SK-N-SH (cell line): ENCODE data around the gene ARHGAP26. TPM values are rescaled to one million over a fixed set of nuclear protein-coding genes. Genes with fewer than 3 reads are reported as not detected.

Experiments
- CTCF ChIA-PET: fragments of 300-600, 350-600 bp; formaldehyde crosslinking; extraction: SDS; loops from one replicate; lab custom pipeline; 2021; lab: Yijun Ruan, JAX
- POLR2A ChIA-PET: fragments of 350-600 bp; sonication (Branson Sonifier 250); formaldehyde crosslinking; extraction: SDS; loops from one replicate; lab custom pipeline; 2020; ENCODE audit warnings: antibody characterized with exemption, inconsistent platforms; lab: Yijun Ruan, JAX
- DNase-seq: peaks from one replicate; pipeline ENCODE4 v3.0.0; 2012
- H2AFZ ChIP-seq: fragments of 200-600 bp; sonication (generic); 2 replicates; pipeline ENCODE4 v1.8.1; 2016; ENCODE audit warnings: antibody characterized with exemption, mild to moderate bottlenecking, low read depth
- H3F3A ChIP-seq: fragments of 200-600 bp; sonication (generic); replicated peaks from 2 replicates; pipeline ENCODE3; 2016; ENCODE audit warnings: antibody characterized with exemption, mild to moderate bottlenecking; ENCODE audit not compliant: insufficient read depth
- H3K27ac ChIP-seq, 2 experiments: fragments of 200-500 bp in 1 of 2; fragments of 200-600 bp in 1 of 2; sonication (Bioruptor generic) in 1 of 2; sonication (generic), shearing (Covaris generic) in 1 of 2; 2 replicates each; pipeline versions ENCODE4 v1.5.1 to v1.6.1; 2014 to 2016; ENCODE audit warnings: low read depth in 2 of 2, inconsistent platforms in 1 of 2, low read length in 1 of 2, mild to moderate bottlenecking in 1 of 2, mixed read lengths in 1 of 2
- H3K27me3 ChIP-seq: fragments of 200-600 bp; sonication (generic), shearing (Covaris generic); 2 replicates; pipeline ENCODE4 v1.6.1; 2016; ENCODE audit warnings: mixed run types; ENCODE audit not compliant: insufficient read depth
- H3K36me3 ChIP-seq, 2 experiments: fragments of 200-500 bp in 1 of 2; fragments of 200-600 bp in 1 of 2; sonication (Bioruptor generic) in 1 of 2; sonication (generic) in 1 of 2; replicated peaks in 1 of 2; 2 replicates each; pipeline versions ENCODE3 to v1.5.1; 2014 to 2016; ENCODE audit warnings: low read length in 1 of 2, mild to moderate bottlenecking in 1 of 2; ENCODE audit not compliant: insufficient read depth in 2 of 2, control insufficient read depth in 1 of 2
- H3K4me1 ChIP-seq, 2 experiments: fragments of 200-500 bp in 1 of 2; fragments of 200-600 bp in 1 of 2; sonication (Bioruptor generic) in 1 of 2; sonication (generic), shearing (Covaris generic) in 1 of 2; 2 replicates each; pipeline versions ENCODE4 v1.5.1 to v1.6.1; 2014 to 2016; ENCODE audit warnings: low read depth in 1 of 2, low read length in 1 of 2, mixed run types in 1 of 2; ENCODE audit not compliant: insufficient read depth in 2 of 2, control insufficient read depth in 1 of 2
- H3K4me2 ChIP-seq: fragments of 200-600 bp; sonication (generic), shearing (Covaris generic); 2 replicates; pipeline ENCODE4 v1.6.1; 2017; ENCODE audit warnings: mixed run types
- H3K4me3 ChIP-seq, 2 experiments: fragments of 200-500 bp in 1 of 2; fragments of 200-600 bp in 1 of 2; sonication (Bioruptor generic) in 1 of 2; sonication (generic), shearing (Covaris generic) in 1 of 2; 2 replicates each; pipeline versions ENCODE4 v1.5.1 to v1.8.1; 2014 to 2016; ENCODE audit warnings: low read depth in 2 of 2, inconsistent platforms in 1 of 2, low read length in 1 of 2, mild to moderate bottlenecking in 1 of 2, mixed read lengths in 1 of 2, moderate library complexity in 1 of 2
- H3K79me2 ChIP-seq: fragments of 200-600 bp; sonication (generic); 2 replicates; pipeline ENCODE4 v1.8.1; 2017; ENCODE audit warnings: mild to moderate bottlenecking; ENCODE audit not compliant: insufficient read depth
- H3K9ac ChIP-seq: fragments of 200-600 bp; sonication (generic); 2 replicates; pipeline ENCODE4 v1.6.1; 2017; ENCODE audit warnings: mixed run types
- H3K9me2 ChIP-seq: fragments of 200-600 bp; sonication (generic); 2 replicates; pipeline ENCODE4 v1.6.1; 2017; ENCODE audit warnings: mixed run types
- H3K9me3 ChIP-seq: fragments of 200-600 bp; sonication (generic); 2 replicates; pipeline ENCODE4 v1.6.1; 2017; ENCODE audit warnings: mixed run types, mild to moderate bottlenecking, moderate library complexity
- H4K20me1 ChIP-seq: fragments of 200-600 bp; sonication (generic); 2 replicates; pipeline ENCODE4 v1.6.1; 2017; ENCODE audit warnings: mild to moderate bottlenecking, mixed run types; ENCODE audit not compliant: insufficient read depth
- CHD2 ChIP-seq: fragments of 150-350 bp; IDR thresholded peaks from 2 replicates; pipeline ENCODE4 v1.6.1; 2018; ENCODE audit warnings: low read length; ENCODE audit not compliant: partially characterized antibody
- ELF1 ChIP-seq: IDR thresholded peaks from 2 replicates; pipeline ENCODE4 v1.4.0; 2012
- EZH2phosphoT487 ChIP-seq: fragments of 200-600 bp; sonication (generic); IDR thresholded peaks from 2 replicates; pipeline ENCODE4 v1.6.1; 2017; ENCODE audit warnings: low read depth, mixed run types, mild to moderate bottlenecking, antibody characterized with exemption, moderate library complexity, borderline replicate concordance
- FOSL2 ChIP-seq: IDR thresholded peaks from 2 replicates; pipeline ENCODE4 v1.4.0; 2012; ENCODE audit warnings: low read depth, mild to moderate bottlenecking, moderate library complexity, borderline replicate concordance
- GABPA ChIP-seq: IDR thresholded peaks from 2 replicates; pipeline ENCODE4 v1.4.0; 2012; ENCODE audit warnings: low read depth, mild to moderate bottlenecking
- GATA2 ChIP-seq: sonication (generic); formaldehyde crosslinking; IDR thresholded peaks from 2 replicates; pipeline ENCODE4 v1.5.0; 2020; ENCODE audit warnings: mild to moderate bottlenecking, missing genetic modification reagents
- JUND ChIP-seq: IDR thresholded peaks from 2 replicates; pipeline ENCODE4 v1.4.0; 2012
- MEF2A ChIP-seq: IDR thresholded peaks from 2 replicates; pipeline ENCODE4 v1.4.0; 2012; ENCODE audit warnings: low read depth, borderline replicate concordance
- POLR2AphosphoS5 ChIP-seq: IDR thresholded peaks from 2 replicates; pipeline ENCODE4 v1.6.1; 2012; ENCODE audit warnings: low read depth, low read length
- RCOR1 ChIP-seq: fragments of 150-350 bp; IDR thresholded peaks from 2 replicates; pipeline ENCODE4 v1.6.1; 2017; ENCODE audit warnings: antibody characterized with exemption, low read length
- REST ChIP-seq: IDR thresholded peaks from 2 replicates; pipeline ENCODE4 v1.6.1; 2012; ENCODE audit warnings: mild to moderate bottlenecking, low read depth, low read length, moderate library complexity
- RFX5 ChIP-seq: IDR thresholded peaks from 2 replicates; pipeline ENCODE4 v1.6.1; 2012; ENCODE audit warnings: mild to moderate bottlenecking, improper control_type of control experiment, low read length
- RXRA ChIP-seq: IDR thresholded peaks from 2 replicates; pipeline ENCODE4 v1.4.0; 2012; ENCODE audit warnings: low read depth, mild to moderate bottlenecking, borderline replicate concordance
- SIN3A ChIP-seq: IDR thresholded peaks from 2 replicates; pipeline ENCODE4 v1.6.1; 2012; ENCODE audit warnings: low read depth, mild to moderate bottlenecking, low read length, moderate library complexity, borderline replicate concordance
- TAF1 ChIP-seq: IDR thresholded peaks from 2 replicates; pipeline ENCODE4 v1.6.1; 2012; ENCODE audit warnings: low read depth, mild to moderate bottlenecking, low read length, moderate library complexity, borderline replicate concordance
- TCF12 ChIP-seq: IDR thresholded peaks from 2 replicates; pipeline ENCODE4 v1.4.0; 2012
- USF1 ChIP-seq: IDR thresholded peaks from 2 replicates; pipeline ENCODE4 v1.4.0; 2012; ENCODE audit warnings: low read depth, borderline replicate concordance
- YY1 ChIP-seq: IDR thresholded peaks from 2 replicates; pipeline ENCODE4 v1.4.0; 2012; ENCODE audit warnings: low read depth, mild to moderate bottlenecking
- WGBS: methylation state at CpG from one replicate; pipeline ENCODE4 v1.1.6; 2017; ENCODE audit warnings: low lambda C conversion rate; 5-methylcytosine and 5-hydroxymethylcytosine counted together
- polyA plus RNA-seq, 3 experiments: library from polyadenylated mRNA; depleted of rRNA; stranded (reverse); fragments of >200 nt; gene quantifications; 2 replicates each; pipeline ENCODE4 v1.2.3, GENCODE V29; 2012
- TF ChIP-seq, protein P1 (sequence below): fragments of 150-350 bp; IDR thresholded peaks from 2 replicates; pipeline ENCODE4 v1.6.1; 2016; ENCODE audit warnings: mild to moderate bottlenecking, low read depth, low read length
- TF ChIP-seq, protein P2 (sequence below): fragments of 150-350 bp; IDR thresholded peaks from 2 replicates; pipeline ENCODE4 v1.6.1; 2017; ENCODE audit warnings: antibody characterized with exemption, low read length, low read depth, borderline replicate concordance
- TF ChIP-seq, protein P3 (sequence below): fragments of 200-600 bp; sonication (generic); IDR thresholded peaks from 2 replicates; pipeline ENCODE4 v1.6.1; 2017; ENCODE audit warnings: antibody characterized with exemption, mild to moderate bottlenecking, moderate library complexity

ARHGAP26 gene
- polyA plus RNA-seq, 1 of the 3 experiments (the other 2 are of a cell fraction): 6.1 TPM

DNA sequence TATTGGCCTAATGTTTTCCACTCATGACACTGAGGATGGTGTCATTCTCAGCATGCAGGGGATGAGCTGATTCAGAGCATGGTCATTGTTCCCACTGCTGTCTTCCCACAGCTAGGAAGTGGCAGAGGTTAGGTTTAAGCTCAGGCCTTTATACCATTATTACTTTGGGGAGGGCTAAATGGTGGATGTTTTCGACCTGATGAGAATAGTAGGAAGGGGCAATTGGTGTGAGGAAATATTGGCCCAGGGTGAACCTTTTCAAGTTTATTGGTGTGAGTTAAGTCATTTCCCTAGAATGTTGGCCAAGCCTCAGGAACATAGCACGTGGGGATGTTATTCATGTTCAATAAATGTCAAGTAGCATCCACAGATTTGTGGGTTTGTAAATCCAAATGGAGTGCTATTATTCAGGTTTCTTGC is 59.6 kb downstream of the ARHGAP26 start (continued):
- TF ChIP-seq REST: no peak
- TF ChIP-seq, protein P1, sequence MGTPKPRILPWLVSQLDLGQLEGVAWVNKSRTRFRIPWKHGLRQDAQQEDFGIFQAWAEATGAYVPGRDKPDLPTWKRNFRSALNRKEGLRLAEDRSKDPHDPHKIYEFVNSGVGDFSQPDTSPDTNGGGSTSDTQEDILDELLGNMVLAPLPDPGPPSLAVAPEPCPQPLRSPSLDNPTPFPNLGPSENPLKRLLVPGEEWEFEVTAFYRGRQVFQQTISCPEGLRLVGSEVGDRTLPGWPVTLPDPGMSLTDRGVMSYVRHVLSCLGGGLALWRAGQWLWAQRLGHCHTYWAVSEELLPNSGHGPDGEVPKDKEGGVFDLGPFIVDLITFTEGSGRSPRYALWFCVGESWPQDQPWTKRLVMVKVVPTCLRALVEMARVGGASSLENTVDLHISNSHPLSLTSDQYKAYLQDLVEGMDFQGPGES: no peak
- TF ChIP-seq EZH2phosphoT487: no peak
- no peak for TF ChIP-seq YY1
- no peak; the same call in 1 of the 2 replicates for TF ChIP-seq FOSL2
- TF ChIP-seq, protein P2, sequence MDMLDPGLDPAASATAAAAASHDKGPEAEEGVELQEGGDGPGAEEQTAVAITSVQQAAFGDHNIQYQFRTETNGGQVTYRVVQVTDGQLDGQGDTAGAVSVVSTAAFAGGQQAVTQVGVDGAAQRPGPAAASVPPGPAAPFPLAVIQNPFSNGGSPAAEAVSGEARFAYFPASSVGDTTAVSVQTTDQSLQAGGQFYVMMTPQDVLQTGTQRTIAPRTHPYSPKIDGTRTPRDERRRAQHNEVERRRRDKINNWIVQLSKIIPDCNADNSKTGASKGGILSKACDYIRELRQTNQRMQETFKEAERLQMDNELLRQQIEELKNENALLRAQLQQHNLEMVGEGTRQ: no peak
- TF ChIP-seq TCF12: 0 out of 2 replicates have a peak, but pooled peaks have one; percentile 31

DNA sequence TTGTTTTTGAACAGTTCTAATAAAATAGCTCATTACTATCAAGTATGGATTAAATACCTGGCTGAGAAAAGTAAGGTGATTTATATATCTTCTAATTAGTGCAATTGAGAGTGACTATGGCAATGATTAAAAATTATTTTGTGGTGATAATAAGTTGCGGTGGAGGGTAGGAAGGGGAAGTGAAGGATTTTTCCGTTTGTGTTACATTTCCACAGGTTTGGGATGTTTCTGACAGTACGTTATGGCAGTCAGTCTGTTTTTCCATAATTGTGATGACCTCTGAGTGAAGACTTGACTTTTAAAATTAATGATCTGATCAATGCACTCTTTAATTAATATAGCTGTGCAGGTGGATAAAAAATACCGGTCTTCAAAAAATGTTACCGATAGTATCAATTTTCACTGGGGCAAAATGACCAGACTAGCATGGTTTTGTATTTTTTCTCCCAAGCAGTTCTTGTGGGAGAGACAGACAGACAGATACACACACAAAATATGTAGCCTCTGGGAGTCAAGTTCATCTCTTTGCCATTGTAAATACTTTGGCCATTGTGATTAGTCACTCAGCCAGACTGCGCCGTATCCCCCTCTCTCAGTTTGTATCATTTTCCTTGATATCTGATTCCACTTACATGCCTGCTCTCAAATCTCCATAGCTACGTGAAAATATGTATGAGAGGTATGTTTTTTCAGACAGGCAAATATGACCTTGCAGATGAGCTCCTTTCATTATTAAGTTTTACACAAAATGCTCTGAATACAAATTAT is 60.2 kb downstream of the ARHGAP26 start:
- Histone ChIP-seq H3K9me2 (no peaks in the 10 kb centered on the region), H3K27ac (peak overlapping the region; percentile 61 to 93), H3K36me3 (no peaks in the 10 kb centered on the region), H3K79me2 (peaks cover 11% of the 10 kb centered on the region), H3K9ac (peak overlapping the region; percentile 62), H3K4me2 (peak overlapping the region; percentile 70), H3K4me3 (peak overlapping the region; percentile 1 to 28; a peak in 1 of 4 replicates), H3F3A (peaks cover 45% of the 10 kb centered on the region), H3K4me1 (peaks cover 45 to 55% of the 10 kb centered on the region in 2 experiments), H3K9me3 (no peaks in the 10 kb centered on the region), H2AFZ (peak overlapping the region; percentile 32; the same call in 1 of the 2 replicates), H4K20me1 (no peaks in the 10 kb centered on the region), H3K27me3 (no peaks in the 10 kb centered on the region)
- DNase-seq: no peak
- CTCF ChIA-PET: interaction anchor here (1.2 to 1.5 kb wide), 3 partner anchors 58 to 114 kb away, joined by 3 to 5 read pairs (median 3); partner anchors contain the start of gene ARHGAP26
- POLR2A ChIA-PET: no interaction called here
- 36% methylated on average over 8 of the region's 8 CpGs for WGBS
- TF ChIP-seq JUND (0 out of 2 replicates have a peak, but pooled peaks have one; percentile 57), RCOR1 (no peak), CHD2 (no peak), GATA2 (CRISPR knock-in tag) (no peak), SIN3A (no peak), USF1 (no peak), FOSL2 (peak; percentile 74), TAF1 (no peak), MEF2A (no peak), POLR2AphosphoS5 (no peak; the same call in 1 of the 2 replicates), GABPA (no peak), RFX5 (no peak), ELF1 (no peak), RXRA (peak; percentile 60; the same call in 1 of the 2 replicates)
- TF ChIP-seq, protein P2: no peak
- TF ChIP-seq, protein P3, sequence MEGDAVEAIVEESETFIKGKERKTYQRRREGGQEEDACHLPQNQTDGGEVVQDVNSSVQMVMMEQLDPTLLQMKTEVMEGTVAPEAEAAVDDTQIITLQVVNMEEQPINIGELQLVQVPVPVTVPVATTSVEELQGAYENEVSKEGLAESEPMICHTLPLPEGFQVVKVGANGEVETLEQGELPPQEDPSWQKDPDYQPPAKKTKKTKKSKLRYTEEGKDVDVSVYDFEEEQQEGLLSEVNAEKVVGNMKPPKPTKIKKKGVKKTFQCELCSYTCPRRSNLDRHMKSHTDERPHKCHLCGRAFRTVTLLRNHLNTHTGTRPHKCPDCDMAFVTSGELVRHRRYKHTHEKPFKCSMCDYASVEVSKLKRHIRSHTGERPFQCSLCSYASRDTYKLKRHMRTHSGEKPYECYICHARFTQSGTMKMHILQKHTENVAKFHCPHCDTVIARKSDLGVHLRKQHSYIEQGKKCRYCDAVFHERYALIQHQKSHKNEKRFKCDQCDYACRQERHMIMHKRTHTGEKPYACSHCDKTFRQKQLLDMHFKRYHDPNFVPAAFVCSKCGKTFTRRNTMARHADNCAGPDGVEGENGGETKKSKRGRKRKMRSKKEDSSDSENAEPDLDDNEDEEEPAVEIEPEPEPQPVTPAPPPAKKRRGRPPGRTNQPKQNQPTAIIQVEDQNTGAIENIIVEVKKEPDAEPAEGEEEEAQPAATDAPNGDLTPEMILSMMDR: no peak
